Bronchial epithelial cell (primary cell): ENCODE data around the gene NANS. TPM values are rescaled to one million over a fixed set of nuclear protein-coding genes. Genes with fewer than 3 reads are reported as not detected.

Experiments used
- DNase-seq: peaks from one replicate; pipeline ENCODE4 v3.0.0-alpha.2; 2010; ENCODE audit warnings: low read depth
- FAIRE-seq: peaks from 2 replicates; lab custom pipeline; 2011; peaks lifted over from hg19 to GRCh38; lab: Jason Lieb, UNC
- H3K27me3 ChIP-seq: 2 replicates; pipeline ENCODE4 v1.5.1; 2011; ENCODE audit warnings: low read length; ENCODE audit not compliant: control insufficient read depth, insufficient read depth
- H3K36me3 ChIP-seq: 2 replicates; pipeline ENCODE4 v1.5.1; 2011; ENCODE audit warnings: low read length; ENCODE audit not compliant: control insufficient read depth, insufficient read depth
- H3K4me3 ChIP-seq: 2 replicates; pipeline ENCODE4 v1.5.1; 2011; ENCODE audit warnings: mild to moderate bottlenecking, low read depth, low read length, control low read depth
- CTCF ChIP-seq: IDR thresholded peaks from 2 replicates; pipeline ENCODE4 v1.5.1; 2011; ENCODE audit warnings: mild to moderate bottlenecking, moderate library complexity, low read length, control low read depth, inconsistent platforms; ENCODE audit not compliant: insufficient read depth, severe bottlenecking
- total RNA-seq: library from RNA; depleted of rRNA; stranded (reverse); fragments of >200 nt; gene quantifications from 2 replicates; pipeline ENCODE4 v1.2.1, GENCODE V29; 2014

Gene NANS
- total RNA-seq, 1 donor from 2014 or later = 118 TPM

DNA sequence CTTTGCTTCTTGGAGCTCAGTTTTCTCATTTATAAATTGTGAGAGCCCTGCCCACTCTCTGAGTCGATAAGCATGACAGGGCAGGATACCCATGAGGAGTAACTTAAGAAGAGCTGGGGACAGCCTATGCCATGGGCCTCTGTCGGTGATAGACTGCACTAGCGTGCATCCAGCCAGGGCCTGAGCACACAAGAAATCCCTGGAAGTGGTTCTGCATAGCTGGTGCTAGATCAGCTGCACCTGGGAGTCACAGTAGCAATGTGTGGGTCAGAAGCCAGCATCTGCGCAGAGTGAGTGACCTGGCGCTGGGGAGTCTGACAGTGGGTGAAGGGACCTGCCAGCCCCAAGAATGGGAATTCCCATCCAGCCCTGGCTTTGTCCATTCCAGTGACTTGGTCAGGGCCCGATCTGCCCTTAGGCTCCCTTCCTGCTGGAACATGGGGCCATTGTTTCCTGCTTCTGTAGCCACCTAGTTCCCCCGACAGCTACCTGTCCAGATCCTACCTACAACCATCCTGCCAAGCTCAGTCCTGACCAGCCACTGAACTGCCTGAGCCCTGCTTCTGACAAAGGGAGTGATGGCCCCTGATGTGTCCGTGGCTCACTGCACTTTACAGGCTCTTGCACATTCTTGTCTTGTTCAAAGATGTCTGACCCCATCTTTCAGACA, 35.9 kb upstream of the NANS start:
- DNase-seq (no peak), FAIRE-seq (no peak)
- no peaks in the 10 kb centered on the region for H3K27me3 ChIP-seq
- peaks cover 2% of the 10 kb centered on the region for H3K36me3 ChIP-seq
- no peak for TF ChIP-seq CTCF
- no peak overlapping the region for H3K4me3 ChIP-seq

DNA sequence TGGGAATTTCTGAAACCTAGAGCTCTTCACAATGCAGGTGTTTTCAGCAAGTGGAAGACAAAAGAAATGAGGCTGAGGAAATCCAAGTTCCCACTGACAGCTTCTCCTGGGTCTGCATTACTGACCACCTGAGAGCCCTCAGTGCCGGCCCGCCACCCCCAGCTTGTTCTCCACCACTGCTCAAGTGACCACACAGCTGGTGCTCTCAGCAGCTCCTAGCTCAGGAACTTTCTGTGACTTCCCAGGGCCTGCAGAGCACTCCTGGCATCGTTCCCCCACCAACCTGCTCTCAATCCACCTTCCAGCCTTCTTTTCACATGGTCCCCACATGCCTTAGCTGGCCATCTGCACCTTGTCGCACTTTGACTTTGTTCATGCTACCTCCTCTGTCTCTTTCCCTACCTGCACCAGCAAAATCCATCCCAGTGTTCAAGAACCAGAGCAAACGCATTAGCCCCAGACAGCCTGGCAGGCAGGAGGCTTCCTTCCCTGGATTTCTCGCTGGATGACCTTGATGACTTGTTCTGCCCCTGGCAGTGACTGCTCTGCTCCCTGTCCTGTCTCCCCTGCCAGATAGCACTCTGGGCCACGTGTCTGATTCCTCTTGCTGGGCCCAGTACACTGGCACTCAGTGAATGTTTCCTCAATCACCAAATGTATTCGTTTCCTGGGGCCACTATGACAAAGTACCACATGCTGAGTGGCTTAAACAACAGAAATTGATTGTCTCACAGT, 35.1 kb upstream of the NANS start:
- FAIRE-seq (no peak), DNase-seq (no peak)
- no peaks in the 10 kb centered on the region for H3K27me3 ChIP-seq
- H3K4me3 ChIP-seq = no peak overlapping the region
- H3K36me3 ChIP-seq = no peaks in the 10 kb centered on the region
- no peak for TF ChIP-seq CTCF

- no peak for DNase-seq
- no peak for TF ChIP-seq CTCF
- H3K4me3 ChIP-seq = no peak overlapping the region
- no peaks in the 10 kb centered on the region for H3K27me3 ChIP-seq
- H3K36me3 ChIP-seq = no peaks in the 10 kb centered on the region
- no peak for FAIRE-seq
Measured at GRCh38 chr9:98022447-98022846, 34.1 kb upstream of the NANS start.

DNA sequence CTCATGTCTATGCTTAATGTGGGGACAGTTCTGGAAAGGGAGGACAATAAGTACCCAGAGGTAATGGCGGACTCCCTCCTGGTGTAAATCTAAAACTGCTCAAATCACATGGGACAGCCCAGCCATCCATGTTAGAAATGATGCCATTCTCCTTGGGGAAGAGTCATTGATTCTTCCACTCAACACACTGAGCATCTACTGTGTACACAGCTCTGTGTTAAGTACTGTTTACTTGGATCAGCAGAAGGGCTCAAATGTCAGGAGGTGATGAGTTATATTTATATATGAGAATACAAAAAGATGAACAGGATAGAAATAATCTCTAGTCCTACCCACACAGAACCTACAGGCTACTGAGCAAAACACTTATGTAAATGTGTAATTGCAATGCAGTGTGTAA, 31.8 kb upstream of the NANS start:
- TF ChIP-seq CTCF = no peak

DNA sequence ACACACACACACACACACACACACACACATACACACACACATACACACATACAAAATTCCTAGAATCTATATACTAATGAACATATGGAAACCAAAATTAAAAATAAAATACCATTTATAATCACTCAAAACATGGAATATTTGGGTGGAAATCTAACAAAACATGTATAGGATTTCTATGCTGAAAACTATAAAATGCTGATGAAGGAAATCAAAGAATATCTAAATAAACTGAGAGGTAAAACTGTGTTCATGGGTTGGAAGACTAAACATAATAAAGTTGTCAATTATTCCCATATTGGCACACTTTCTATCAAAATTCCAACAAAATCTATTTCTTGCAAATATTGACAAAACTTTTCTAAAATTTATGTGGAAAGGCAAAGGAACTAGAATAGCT, 25.4 kb upstream of the NANS start:
- FAIRE-seq (no peak), DNase-seq (no peak)
- H3K36me3 ChIP-seq = no peaks in the 10 kb centered on the region
- no peak overlapping the region for H3K4me3 ChIP-seq
- no peak for TF ChIP-seq CTCF
- no peaks in the 10 kb centered on the region for H3K27me3 ChIP-seq

More for the DNA sequence above, 31.8 kb upstream of the NANS start:
- Histone ChIP-seq H3K4me3 (no peak overlapping the region), H3K36me3 (no peaks in the 10 kb centered on the region), H3K27me3 (no peaks in the 10 kb centered on the region)
- DNase-seq (no peak), FAIRE-seq (no peak)

DNA sequence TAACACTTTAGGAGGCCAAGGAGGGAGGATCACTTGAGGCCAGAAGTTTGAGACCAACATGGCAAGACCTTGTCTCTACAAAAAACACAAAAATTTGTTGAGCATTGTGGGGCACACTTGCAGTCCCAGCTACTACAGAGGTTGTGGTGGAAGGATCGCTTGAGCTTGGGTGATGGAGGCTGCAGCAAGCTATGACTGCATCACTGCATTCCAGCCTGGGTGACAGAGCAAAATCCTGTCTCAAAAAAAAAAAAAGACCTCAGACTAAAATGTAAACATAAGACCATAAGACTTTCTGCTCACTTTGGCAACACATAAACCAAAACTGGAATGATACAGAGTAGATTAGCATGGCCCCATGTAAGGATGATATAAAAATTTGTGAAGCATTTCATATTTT, 24.6 kb upstream of the NANS start:
- no peak for TF ChIP-seq CTCF
- FAIRE-seq = no peak
- no peaks in the 10 kb centered on the region for H3K36me3 ChIP-seq
- no peak for DNase-seq
- no peak overlapping the region for H3K4me3 ChIP-seq
- no peaks in the 10 kb centered on the region for H3K27me3 ChIP-seq
